B cell (primary cell): Measurements from ENCODE around the gene ALDH3B1. TPM values are rescaled to one million over a fixed set of nuclear protein-coding genes. Genes with fewer than 3 reads are reported as not detected.

ENCODE experiments used
- ATAC-seq: fragments of 200-7000 bp; cut with Tn5 transposase; one replicate; pipeline ENCODE4 v1.10.0; 2021; ENCODE audit warnings: low read depth, mild to moderate bottlenecking, moderate number of reproducible peaks, moderate library complexity
- CTCF ChIA-PET: fragments of 350-600 bp; sonication (Branson Sonifier 250); formaldehyde crosslinking; loops from one replicate; lab custom pipeline; 2021; ENCODE audit warnings: antibody characterized with exemption, inconsistent platforms; lab: Charles Lee
- POLR2A ChIA-PET: fragments of 350-600 bp; sonication (Branson Sonifier 250); formaldehyde crosslinking; loops from one replicate; lab custom pipeline; 2021; ENCODE audit warnings: antibody characterized with exemption; lab: Charles Lee
- DNase-seq: peaks from one replicate; pipeline ENCODE4 v3.0.0; 2013
- H2AFZ ChIP-seq: 2 replicates; pipeline ENCODE4 v1.6.1; 2012; ENCODE audit warnings: mild to moderate bottlenecking, low read depth, low read length; ENCODE audit not compliant: insufficient read depth, poor library complexity, severe bottlenecking
- H3K27ac ChIP-seq, 2 donors: 1 replicate in 1 of 2; 2 replicates in 1 of 2; pipeline ENCODE4 v1.5.1; 2012 to 2013; ENCODE audit warnings: low read length in 2 of 2, mild to moderate bottlenecking in 2 of 2, moderate library complexity in 1 of 2
- H3K27me3 ChIP-seq, 4 experiments: fragments of 200-600 bp in 1 of 4; sonication (generic) in 1 of 4; replicated peaks in 1 of 4; 1 replicate in 2 of 4; 2 replicates in 2 of 4; pipeline versions ENCODE4 v1.6.1 to v1.7.0; 2013 to 2016; ENCODE audit warnings: low read length in 3 of 4, mild to moderate bottlenecking in 2 of 4, mixed read lengths in 1 of 4, moderate library complexity in 1 of 4; ENCODE audit not compliant: insufficient read depth in 4 of 4, control insufficient read depth in 3 of 4; ENCODE audit errors: control extremely low read depth in 1 of 4
- H3K36me3 ChIP-seq, 2 experiments: replicated peaks in 1 of 2; 1 replicate in 1 of 2; 2 replicates in 1 of 2; pipeline versions ENCODE4 v1.6.1 to v1.7.1; 2013; ENCODE audit warnings: low read length in 1 of 2; ENCODE audit not compliant: insufficient read depth in 2 of 2, control insufficient read depth in 1 of 2; ENCODE audit errors: control extremely low read depth in 1 of 2, extremely low read depth in 1 of 2
- H3K4me1 ChIP-seq, 2 donors: fragments of 200-600 bp in 1 of 2; sonication (generic) in 1 of 2; 1 replicate in 1 of 2; 2 replicates in 1 of 2; pipeline versions ENCODE4 v1.5.1 to v1.6.1; 2013 to 2017; ENCODE audit warnings: low read length in 2 of 2; ENCODE audit not compliant: control insufficient read depth in 2 of 2, insufficient read depth in 2 of 2
- H3K4me2 ChIP-seq: replicated peaks from 2 replicates; pipeline ENCODE3; 2012; ENCODE audit warnings: mild to moderate bottlenecking, low read depth, low read length; ENCODE audit not compliant: poor library complexity, severe bottlenecking
- H3K4me3 ChIP-seq, 5 experiments: fragments of 200-600 bp in 1 of 5; sonication (generic) in 1 of 5; 1 replicate in 3 of 5; 2 replicates in 2 of 5; pipeline versions ENCODE4 v1.5.1 to v1.7.0; 2011 to 2016; ENCODE audit warnings: low read length in 4 of 5, mild to moderate bottlenecking in 4 of 5, low read depth in 2 of 5, control low read depth in 1 of 5, moderate library complexity in 1 of 5; ENCODE audit not compliant: insufficient read depth in 1 of 5; ENCODE audit errors: control extremely low read depth in 1 of 5, extremely low read depth in 1 of 5
- H3K79me2 ChIP-seq: fragments of 200-600 bp; sonication (generic); one replicate; pipeline ENCODE4 v1.6.0; 2016; ENCODE audit warnings: low read length; ENCODE audit not compliant: control insufficient read depth, insufficient read depth
- H3K9ac ChIP-seq: fragments of 200-600 bp; sonication (generic); 2 replicates; pipeline ENCODE4 v1.6.1; 2017; ENCODE audit warnings: mild to moderate bottlenecking, low read length, moderate library complexity
- H3K9me3 ChIP-seq, 3 donors: one replicate each; pipeline versions ENCODE4 v1.6.1 to v1.7.1; 2013; ENCODE audit warnings: low read length in 2 of 3; ENCODE audit not compliant: control insufficient read depth in 2 of 3, insufficient read depth in 1 of 3; ENCODE audit errors: control extremely low read depth in 1 of 3
- H4K20me1 ChIP-seq: 2 replicates; pipeline ENCODE4 v1.6.0; 2012; ENCODE audit warnings: mild to moderate bottlenecking, low read length; ENCODE audit not compliant: insufficient read depth, control insufficient read depth, poor library complexity, severe bottlenecking
- H3K27ac Mint-ChIP-seq: one replicate; pipeline ENCODE4 v1.8.0; 2021; ENCODE audit warnings: mixed read lengths
- H3K27me3 Mint-ChIP-seq: one replicate; pipeline ENCODE4 v1.8.0; 2021; ENCODE audit warnings: mixed read lengths
- H3K4me1 Mint-ChIP-seq: one replicate; pipeline ENCODE4 v1.8.0; 2021; ENCODE audit warnings: mixed read lengths
- H3K4me3 Mint-ChIP-seq: one replicate; pipeline ENCODE4 v1.8.0; 2021; ENCODE audit warnings: mixed read lengths
- H3K9me3 Mint-ChIP-seq: one replicate; pipeline ENCODE4 v1.8.0; 2022; ENCODE audit warnings: mixed read lengths; ENCODE audit not compliant: insufficient read depth
- CTCF ChIP-seq: fragments of 200-600 bp; IDR thresholded peaks from one replicate; pipeline ENCODE4 v1.8.0; 2022; ENCODE audit warnings: antibody characterized with exemption, mild to moderate bottlenecking
- EZH2 ChIP-seq: IDR thresholded peaks from 2 replicates; pipeline ENCODE4 v1.6.1; 2012; ENCODE audit warnings: borderline replicate concordance, low read depth, mild to moderate bottlenecking, moderate library complexity, low read length; ENCODE audit not compliant: insufficient read depth, poor library complexity, severe bottlenecking
- WGBS: methylation state at CpG from one replicate; pipeline ENCODE4 v1.1.5; 2013; ENCODE audit warnings: missing lambda C conversion rate; ENCODE audit not compliant: insufficient coverage; 5-methylcytosine and 5-hydroxymethylcytosine counted together
- intact Hi-C: fragments of 100-400 bp; cut with micrococcal nuclease; formaldehyde crosslinking; loops from one replicate; pipeline ENCODE4 v1.10.0; 2022
- polyA plus RNA-seq: library from polyadenylated mRNA; depleted of rRNA; stranded (reverse); fragments of >200 nt; gene quantifications from 2 replicates; pipeline ENCODE4 v1.2.3, GENCODE V29; 2012
- total RNA-seq, 2 donors: library from RNA; stranded (reverse); fragments of 120-200 nt in 1 of 2; gene quantifications; 1 replicate in 1 of 2; 2 replicates in 1 of 2; pipeline versions ENCODE4 v1.2.3 to v1.2.4, GENCODE V29; 2013 to 2022

Gene ALDH3B1
- total and polyA plus RNA-seq, 2 donors (not counting 1 experiment from before 2014, with no cell fraction given) = 0.81 TPM

- no peak overlapping the region for H3K4me3 Mint-ChIP-seq
These were observed 41.3 kb downstream of the ALDH3B1 start for GRCh38 chr11:68051191-68052136.

More at GRCh38 chr11:68051191-68052136, 41.3 kb downstream of the ALDH3B1 start:
- no peaks in the 10 kb centered on the region for H3K27me3 Mint-ChIP-seq
- no peak for ATAC-seq
- CTCF ChIA-PET = interaction anchor here (2.0 kb wide), 1 partner anchor 13 kb away, joined by 4 read pairs; the partner anchor contains the start of gene TCIRG1
- TF ChIP-seq EZH2 = no peak
- TF ChIP-seq CTCF = no peak
- over 99% methylated on average over 13 of the region's 14 CpGs for WGBS
- no peak overlapping the region for H3K4me3 ChIP-seq
- no peaks in the 10 kb centered on the region for H3K9me3 ChIP-seq
- POLR2A ChIA-PET = no interaction called here
- no peak overlapping the region for H3K27ac ChIP-seq
- H3K27me3 ChIP-seq = no peaks in the 10 kb centered on the region
- peak overlapping the region; percentile 37 for H3K27ac Mint-ChIP-seq
- H3K4me2 ChIP-seq = no peak overlapping the region
- no peaks in the 10 kb centered on the region for H3K4me1 Mint-ChIP-seq
- H3K9me3 Mint-ChIP-seq = no peaks in the 10 kb centered on the region
- no peaks in the 10 kb centered on the region for H3K79me2 ChIP-seq
- no peaks in the 10 kb centered on the region for H3K4me1 ChIP-seq
- no peak overlapping the region for H2AFZ ChIP-seq
- peaks cover 0 to 50% of the 10 kb centered on the region in 2 experiments for H3K36me3 ChIP-seq
- no peak overlapping the region for H3K9ac ChIP-seq
- intact Hi-C loops = no loop called here
- H4K20me1 ChIP-seq = no peaks in the 10 kb centered on the region
- DNase-seq = no peak
